Measurements from ENCODE around the gene ABCC11. TPM values are rescaled to one million over a fixed set of nuclear protein-coding genes. Genes with fewer than 3 reads are reported as not detected.
A peak's percentile ranks its signal among the peaks of the same experiment; 100 is the strongest.

The ABCC11 gene
- total and polyA plus RNA-seq, 2 of the 13 experiments (the other 11 are each of a cell fraction or from before 2014, with no cell fraction given) = 1.0 to 1.4 TPM

- TF ChIP-seq KMT2A (CRISPR knock-in tag; IDR thresholded peaks at IDR 0.05) (0 out of 2 replicates have a peak, but pooled peaks have one; percentile 36), NCOA5 (CRISPR knock-in tag; IDR thresholded peaks at IDR 0.05) (no peak), ZNF615 (CRISPR knock-in tag; IDR thresholded peaks at IDR 0.05; ENCODE audit: borderline replicate concordance) (no peak), MATR3 (CRISPR knock-in tag; IDR thresholded peaks at IDR 0.05) (no peak), CSRNP2 (CRISPR knock-in tag; conservative IDR thresholded peaks at IDR 0.05; ENCODE audit: low read depth) (no peak), KAT2B (IDR thresholded peaks at IDR 0.05; ENCODE audit: borderline replicate concordance, low read depth, low read length) (no peak), ZSCAN25 (CRISPR knock-in tag; IDR thresholded peaks at IDR 0.05) (0 out of 2 replicates have a peak, but pooled peaks have one; percentile 28), HCFC1 (IDR thresholded peaks at IDR 0.05; ENCODE audit: low read depth, low read length) (no peak), SOX5 (CRISPR knock-in tag; IDR thresholded peaks at IDR 0.05; ENCODE audit: borderline replicate concordance) (no peak), CREM (IDR thresholded peaks at IDR 0.05) (peak; percentile 59; the same call in 1 of the 2 replicates), CREM (CRISPR knock-in tag; IDR thresholded peaks at IDR 0.05) (no peak), CHD2 (IDR thresholded peaks at IDR 0.05; ENCODE audit: low read depth, low read length) (no peak), FLYWCH1 (CRISPR knock-in tag; IDR thresholded peaks at IDR 0.05) (no peak), ZC3H4 (CRISPR knock-in tag; IDR thresholded peaks at IDR 0.05; ENCODE audit: borderline replicate concordance) (no peak), CENPBD1 (CRISPR knock-in tag; IDR thresholded peaks at IDR 0.05; ENCODE audit: borderline replicate concordance, low read depth) (no peak), NR1H2 (CRISPR knock-in tag; IDR thresholded peaks at IDR 0.05; ENCODE audit: borderline replicate concordance, low read depth) (no peak), GFI1 (CRISPR knock-in tag; IDR thresholded peaks at IDR 0.05; ENCODE audit: borderline replicate concordance) (0 out of 2 replicates have a peak, but pooled peaks have one; percentile 23), ZMYM4 (CRISPR knock-in tag; IDR thresholded peaks at IDR 0.05) (peak; percentile 75)
- TF ChIP-seq, protein P1, sequence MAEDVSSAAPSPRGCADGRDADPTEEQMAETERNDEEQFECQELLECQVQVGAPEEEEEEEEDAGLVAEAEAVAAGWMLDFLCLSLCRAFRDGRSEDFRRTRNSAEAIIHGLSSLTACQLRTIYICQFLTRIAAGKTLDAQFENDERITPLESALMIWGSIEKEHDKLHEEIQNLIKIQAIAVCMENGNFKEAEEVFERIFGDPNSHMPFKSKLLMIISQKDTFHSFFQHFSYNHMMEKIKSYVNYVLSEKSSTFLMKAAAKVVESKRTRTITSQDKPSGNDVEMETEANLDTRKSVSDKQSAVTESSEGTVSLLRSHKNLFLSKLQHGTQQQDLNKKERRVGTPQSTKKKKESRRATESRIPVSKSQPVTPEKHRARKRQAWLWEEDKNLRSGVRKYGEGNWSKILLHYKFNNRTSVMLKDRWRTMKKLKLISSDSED (CRISPR knock-in tag; IDR thresholded peaks at IDR 0.05) = no peak
- TF ChIP-seq, protein P2, sequence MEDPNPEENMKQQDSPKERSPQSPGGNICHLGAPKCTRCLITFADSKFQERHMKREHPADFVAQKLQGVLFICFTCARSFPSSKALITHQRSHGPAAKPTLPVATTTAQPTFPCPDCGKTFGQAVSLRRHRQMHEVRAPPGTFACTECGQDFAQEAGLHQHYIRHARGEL (CRISPR knock-in tag; IDR thresholded peaks at IDR 0.05) = no peak
- TF ChIP-seq, protein P3, sequence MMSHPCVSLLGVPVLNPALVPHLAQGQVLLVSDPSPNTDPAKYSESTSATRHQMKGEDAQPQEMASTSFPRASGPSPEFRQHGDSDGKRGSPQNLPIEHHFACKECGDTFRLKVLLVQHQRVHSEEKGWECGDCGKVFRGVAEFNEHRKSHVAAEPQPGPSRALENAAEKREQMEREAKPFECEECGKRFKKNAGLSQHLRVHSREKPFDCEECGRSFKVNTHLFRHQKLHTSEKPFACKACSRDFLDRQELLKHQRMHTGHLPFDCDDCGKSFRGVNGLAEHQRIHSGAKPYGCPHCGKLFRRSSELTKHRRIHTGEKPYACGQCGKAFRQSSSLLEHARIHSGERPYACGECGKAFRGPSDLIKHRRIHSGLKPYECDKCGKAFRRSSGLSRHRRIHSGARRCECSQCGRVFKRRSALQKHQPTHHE (CRISPR knock-in tag; IDR thresholded peaks at IDR 0.05; ENCODE audit: borderline replicate concordance) = no peak
These were observed 11.7 kb downstream of the ABCC11 start (continued) for GRCh38 chr16:48235556-48236136.

Measured in HepG2 (cell line).